Prostate gland (tissue), 2 donors: ENCODE data around the gene KSR2. TPM values are rescaled to one million over a fixed set of nuclear protein-coding genes. Genes with fewer than 3 reads are reported as not detected.

Source experiments
- DNase-seq: peaks from one replicate; pipeline ENCODE4 v3.0.0-alpha.2; 2019; ENCODE audit warnings: low spot score
- H3K27ac ChIP-seq, 2 donors: fragments of 200-600 bp; sonication (generic); 2 replicates each; pipeline ENCODE4 v1.5.1; 2017 to 2019
- H3K27me3 ChIP-seq: fragments of 200-600 bp; sonication (generic); replicated peaks from 2 replicates; pipeline ENCODE4 v1.5.1; 2019; ENCODE audit not compliant: insufficient read depth
- H3K36me3 ChIP-seq, 2 donors: fragments of 200-600 bp; sonication (generic); 1 replicate in 1 of 2; 2 replicates in 1 of 2; pipeline versions ENCODE4 v1.5.1 to v1.8.1; 2017 to 2019
- H3K4me1 ChIP-seq: fragments of 200-600 bp; sonication (generic); replicated peaks from 2 replicates; pipeline ENCODE4 v1.5.1; 2019
- H3K4me3 ChIP-seq, 2 donors: fragments of 200-600 bp; sonication (generic); 2 replicates each; pipeline ENCODE4 v1.5.1; 2017 to 2019
- H3K9me3 ChIP-seq: fragments of 200-600 bp; sonication (generic); 2 replicates; pipeline ENCODE4 v1.5.1; 2017
- POLR2A ChIP-seq: fragments of 450-650 bp; IDR thresholded peaks from one replicate; pipeline ENCODE4 v1.6.1; 2016; ENCODE audit warnings: antibody characterized with exemption, mild to moderate bottlenecking
- POLR2AphosphoS5 ChIP-seq: sonication (generic); formaldehyde crosslinking; IDR thresholded peaks from one replicate; pipeline ENCODE4 v1.6.1; 2017; ENCODE audit warnings: antibody characterized with exemption
- WGBS: methylation state at CpG from one replicate; pipeline ENCODE4 v1.1.5; 2018; 5-methylcytosine and 5-hydroxymethylcytosine counted together
- intact Hi-C: fragments of 100-400 bp; cut with DNase I; formaldehyde crosslinking; loops from one replicate; pipeline ENCODE4 v1.14.2; 2022
- total RNA-seq, 2 donors: library from RNA; depleted of rRNA; stranded (reverse); fragments of >200 nt; gene quantifications; one replicate each; pipeline ENCODE4 v1.1.0, GENCODE V29; 2016
- TF ChIP-seq, protein P1 (sequence below), 4 experiments: fragments of 200-600 bp in 2 of 4; fragments of 450-650 bp in 2 of 4; sonication (generic) in 2 of 4; IDR thresholded peaks; 1 replicate in 3 of 4; 2 replicates in 1 of 4; pipeline ENCODE4 v1.5.1; 2016 to 2019; ENCODE audit warnings: antibody characterized with exemption in 4 of 4, mild to moderate bottlenecking in 2 of 4, moderate library complexity in 2 of 4

The KSR2 gene
- total RNA-seq, 2 donors from 2014 or later, result 1.0 to 1.7 TPM

DNA sequence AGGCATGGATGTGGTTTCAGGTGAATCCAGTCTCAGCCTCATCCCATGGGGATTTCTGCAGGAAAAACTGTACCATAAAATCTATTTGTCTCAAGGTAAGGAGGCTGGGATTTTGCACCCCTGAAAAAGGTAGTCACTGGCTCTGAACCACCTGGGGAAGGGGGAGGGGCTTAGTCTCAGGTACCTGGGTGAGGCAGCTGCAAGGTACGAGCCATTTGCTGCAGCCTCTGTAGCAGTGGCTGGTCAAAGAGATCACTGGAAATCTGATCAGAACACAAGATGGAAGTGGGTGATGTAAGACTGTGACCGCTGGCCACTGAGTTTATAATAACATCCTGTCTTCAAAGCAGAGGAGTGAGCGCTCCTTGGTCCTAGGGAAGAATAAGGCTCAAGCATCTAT, 397.5 kb downstream of the KSR2 start:
- Histone ChIP-seq H3K36me3 (no peaks in the 10 kb centered on the region), H3K4me3 (no peak overlapping the region), H3K9me3 (no peaks in the 10 kb centered on the region), H3K4me1 (no peaks in the 10 kb centered on the region), H3K27ac (no peak overlapping the region), H3K27me3 (peaks cover 1% of the 10 kb centered on the region)
- TF ChIP-seq, protein P1, sequence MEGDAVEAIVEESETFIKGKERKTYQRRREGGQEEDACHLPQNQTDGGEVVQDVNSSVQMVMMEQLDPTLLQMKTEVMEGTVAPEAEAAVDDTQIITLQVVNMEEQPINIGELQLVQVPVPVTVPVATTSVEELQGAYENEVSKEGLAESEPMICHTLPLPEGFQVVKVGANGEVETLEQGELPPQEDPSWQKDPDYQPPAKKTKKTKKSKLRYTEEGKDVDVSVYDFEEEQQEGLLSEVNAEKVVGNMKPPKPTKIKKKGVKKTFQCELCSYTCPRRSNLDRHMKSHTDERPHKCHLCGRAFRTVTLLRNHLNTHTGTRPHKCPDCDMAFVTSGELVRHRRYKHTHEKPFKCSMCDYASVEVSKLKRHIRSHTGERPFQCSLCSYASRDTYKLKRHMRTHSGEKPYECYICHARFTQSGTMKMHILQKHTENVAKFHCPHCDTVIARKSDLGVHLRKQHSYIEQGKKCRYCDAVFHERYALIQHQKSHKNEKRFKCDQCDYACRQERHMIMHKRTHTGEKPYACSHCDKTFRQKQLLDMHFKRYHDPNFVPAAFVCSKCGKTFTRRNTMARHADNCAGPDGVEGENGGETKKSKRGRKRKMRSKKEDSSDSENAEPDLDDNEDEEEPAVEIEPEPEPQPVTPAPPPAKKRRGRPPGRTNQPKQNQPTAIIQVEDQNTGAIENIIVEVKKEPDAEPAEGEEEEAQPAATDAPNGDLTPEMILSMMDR (IDR thresholded peaks at IDR 0.05), result no peak
- TF ChIP-seq POLR2AphosphoS5 (no peak), POLR2A (no peak)
- WGBS, result 77% methylated on average over 3 of the region's 3 CpGs
- intact Hi-C loops, result no loop called here
- no peak for DNase-seq

DNA sequence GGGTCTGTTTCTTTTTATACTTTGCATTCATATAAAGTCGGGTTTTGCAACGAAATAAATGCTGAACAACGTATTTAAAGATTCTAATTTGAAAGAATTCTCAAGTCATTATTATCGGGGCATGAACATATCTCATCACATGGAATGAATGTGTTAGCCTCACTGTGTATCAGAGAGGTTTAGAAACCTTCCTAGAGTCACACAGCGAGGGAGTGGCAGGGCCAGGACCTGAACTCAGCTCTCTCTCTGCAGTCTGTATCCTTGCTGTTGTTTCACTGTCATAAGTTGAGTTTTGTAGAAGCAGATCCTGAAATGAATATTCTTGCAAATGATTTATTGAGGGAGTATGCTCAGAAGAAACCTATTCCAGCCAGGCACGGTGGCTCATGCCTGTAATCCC, 398.2 kb downstream of the KSR2 start:
- intact Hi-C loops, result no loop called here
- peaks cover 1% of the 10 kb centered on the region for H3K27me3 ChIP-seq
- no peaks in the 10 kb centered on the region for H3K9me3 ChIP-seq
- H3K4me3 ChIP-seq, result no peak overlapping the region
- no peak for DNase-seq
- H3K36me3 ChIP-seq, result no peaks in the 10 kb centered on the region
- H3K27ac ChIP-seq, result no peak overlapping the region
- TF ChIP-seq, protein P1 (IDR thresholded peaks at IDR 0.05), result no peak
- TF ChIP-seq POLR2A, result no peak
- TF ChIP-seq POLR2AphosphoS5, result no peak
- H3K4me1 ChIP-seq, result no peaks in the 10 kb centered on the region
- WGBS, result 94% methylated on average over 6 of the region's 6 CpGs

DNA sequence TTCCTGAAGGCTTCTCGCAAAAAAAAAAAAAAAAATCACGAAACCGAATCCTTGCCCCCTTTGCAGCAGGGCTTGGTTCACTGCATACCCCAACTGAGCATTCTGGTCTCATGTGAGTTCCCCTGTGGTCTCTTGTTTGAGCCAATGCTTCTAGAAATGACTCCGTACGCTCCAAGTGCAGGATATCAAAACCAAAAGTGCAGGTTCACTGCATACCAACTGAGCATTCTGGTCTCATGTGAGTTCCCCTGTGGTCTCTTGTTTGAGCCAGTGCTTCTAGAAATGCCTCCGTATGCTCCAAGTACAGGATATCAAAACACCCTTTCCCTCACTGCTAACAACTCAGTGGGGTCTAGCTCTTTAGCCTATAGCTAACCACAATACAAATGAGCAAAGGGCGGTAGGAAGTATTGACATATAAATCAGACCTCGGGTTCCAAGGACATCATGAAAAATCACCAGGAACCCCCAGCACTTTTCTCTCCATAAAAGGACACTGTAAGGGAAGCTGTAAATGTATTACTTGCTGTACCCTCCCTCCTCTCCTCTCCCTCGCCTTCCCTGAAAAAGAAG, 401.1 kb downstream of the KSR2 start:
- no peak overlapping the region for H3K27ac ChIP-seq
- H3K9me3 ChIP-seq, result no peaks in the 10 kb centered on the region
- no peaks in the 10 kb centered on the region for H3K36me3 ChIP-seq
- H3K4me1 ChIP-seq, result no peaks in the 10 kb centered on the region
- no peak for DNase-seq
- H3K27me3 ChIP-seq, result no peaks in the 10 kb centered on the region
- 62% methylated on average over 9 of the region's 9 CpGs for WGBS
- H3K4me3 ChIP-seq, result no peak overlapping the region
- intact Hi-C loops, result no loop called here
- TF ChIP-seq, protein P1 (IDR thresholded peaks at IDR 0.05), result no peak
- TF ChIP-seq POLR2AphosphoS5 (no peak), POLR2A (no peak)

DNA sequence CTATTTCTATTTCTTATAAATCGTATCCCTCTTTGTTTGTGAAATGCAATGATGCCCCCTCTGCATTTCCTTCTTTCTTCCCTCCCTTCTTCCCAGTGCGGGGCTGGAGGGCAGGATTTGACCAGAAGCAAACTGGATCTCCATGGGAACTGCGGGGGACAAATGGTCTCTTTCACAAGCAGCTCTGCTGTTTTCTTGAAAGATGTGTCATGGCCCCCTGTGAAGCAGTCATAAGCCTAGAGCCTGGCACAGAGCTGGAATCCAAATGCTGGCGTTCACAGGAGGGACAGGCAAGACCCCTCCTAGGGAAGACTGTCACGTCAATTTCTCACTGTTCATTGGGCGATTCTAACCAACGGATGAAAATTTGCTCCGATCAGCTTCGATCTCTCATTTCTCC, 403.9 kb downstream of the KSR2 start:
- no peak for TF ChIP-seq POLR2AphosphoS5
- TF ChIP-seq, protein P1 (IDR thresholded peaks at IDR 0.05), result no peak
- TF ChIP-seq POLR2A, result no peak
- intact Hi-C loops, result no loop called here
- H3K36me3 ChIP-seq, result no peaks in the 10 kb centered on the region
- WGBS, result 69% methylated on average over 9 of the region's 9 CpGs
- no peaks in the 10 kb centered on the region for H3K27me3 ChIP-seq
- DNase-seq, result no peak
- H3K4me1 ChIP-seq, result no peaks in the 10 kb centered on the region
- no peak overlapping the region for H3K27ac ChIP-seq
- no peak overlapping the region for H3K4me3 ChIP-seq
- H3K9me3 ChIP-seq, result no peaks in the 10 kb centered on the region

DNA sequence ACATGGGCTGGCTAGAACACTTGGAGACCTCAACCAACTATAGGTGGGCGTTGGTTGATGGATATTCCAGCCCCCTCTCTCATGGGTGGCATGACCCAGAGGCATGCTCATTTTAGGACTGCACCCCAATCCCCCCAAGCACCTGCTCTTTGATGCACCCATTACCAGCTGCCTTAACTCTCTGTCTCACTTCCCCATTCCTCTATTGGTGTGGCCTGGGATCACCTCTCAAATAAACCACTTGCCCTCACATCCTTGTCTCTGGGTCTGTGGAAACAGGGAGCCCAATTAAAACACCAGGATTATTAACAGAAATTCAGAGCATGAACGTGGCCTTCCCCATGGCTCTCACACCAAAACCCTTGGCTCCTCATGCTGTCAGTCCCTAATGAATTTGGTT, 405.1 kb downstream of the KSR2 start:
- no peaks in the 10 kb centered on the region for H3K4me1 ChIP-seq
- WGBS, result 77% methylated on average over 2 of the region's 2 CpGs
- H3K4me3 ChIP-seq, result no peak overlapping the region
- H3K27ac ChIP-seq, result no peak overlapping the region
- intact Hi-C loops, result no loop called here
- TF ChIP-seq POLR2A, result no peak
- TF ChIP-seq, protein P1 (IDR thresholded peaks at IDR 0.05), result no peak
- TF ChIP-seq POLR2AphosphoS5, result no peak
- no peaks in the 10 kb centered on the region for H3K9me3 ChIP-seq
- no peaks in the 10 kb centered on the region for H3K36me3 ChIP-seq
- DNase-seq, result no peak
- H3K27me3 ChIP-seq, result no peaks in the 10 kb centered on the region
